NOMO-1 (cell line): Measurements from ENCODE around the gene DZANK1.
"Not testable (repeated sequence)": the region's sequence is repeated elsewhere in the genome, so short reads cannot be mapped to it uniquely, and the experiment has no call there.

ENCODE experiments used
- DNase-seq, 2 experiments: peaks; one replicate each; lab custom pipeline; 2025; ENCODE audit not compliant: unreplicated experiment in 2 of 2; lab: John Stamatoyannopoulos, UW

DZANK1 gene

DNA sequence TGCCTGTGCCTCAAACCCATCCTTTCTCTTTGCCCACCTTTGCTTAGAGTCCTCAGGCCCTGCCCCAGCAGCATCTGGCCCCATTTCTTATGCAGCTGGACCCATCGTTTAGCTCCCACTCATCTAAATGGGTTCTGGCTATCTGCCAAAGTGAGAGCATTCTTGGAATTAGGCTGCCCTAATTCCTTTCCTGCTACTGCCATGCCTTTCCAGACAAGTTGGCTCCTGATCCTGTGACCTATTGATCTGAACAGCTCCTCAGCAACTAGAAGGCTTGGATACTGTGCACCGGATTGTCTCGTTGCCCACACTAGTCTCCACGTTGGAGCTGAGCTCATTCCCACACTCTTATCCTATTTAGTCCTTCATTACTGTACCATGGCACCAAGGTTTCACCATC, 22.9 kb downstream of the DZANK1 start:
- no peak for DNase-seq

DNA sequence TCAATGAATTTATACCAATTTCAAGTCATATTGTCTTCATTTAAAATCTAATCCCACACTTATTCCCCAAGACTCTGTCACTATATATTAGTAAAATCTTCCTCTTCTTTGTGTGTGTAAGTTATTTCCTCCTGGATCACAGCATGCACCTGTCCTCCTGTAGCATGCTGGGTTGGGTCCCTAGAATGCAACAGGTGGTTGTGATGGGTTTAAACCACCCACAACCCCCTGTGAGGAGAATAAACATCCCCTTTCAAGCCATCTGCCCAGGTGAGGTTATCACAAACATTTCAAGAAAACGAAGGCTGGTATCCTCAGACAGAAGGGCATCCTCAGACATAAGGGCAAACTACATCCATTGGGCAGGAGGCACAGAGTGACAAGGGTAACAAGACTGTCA, 26.4 kb downstream of the DZANK1 start:
- DNase-seq: no peak

DNA sequence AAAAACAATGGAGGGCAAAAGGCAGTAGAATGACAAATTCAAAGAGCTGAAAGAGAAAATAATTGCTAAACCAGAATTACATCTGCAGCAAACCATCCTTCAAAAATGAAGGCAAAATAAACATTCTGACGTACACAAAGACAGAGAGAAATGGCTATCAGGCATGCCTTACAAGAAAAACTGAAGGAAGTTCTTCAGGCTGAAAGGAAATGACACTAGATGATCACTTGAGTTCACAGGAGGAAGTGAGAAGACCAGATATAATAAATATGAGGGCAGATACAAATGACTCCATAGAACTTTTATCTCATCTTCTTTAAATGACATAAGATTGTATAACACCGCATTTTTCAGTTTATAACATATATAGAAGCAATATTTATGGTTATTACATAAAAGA, 30.0 kb downstream of the DZANK1 start:
- DNase-seq: peak in 1 of 2 experiments; percentile 53

DNA sequence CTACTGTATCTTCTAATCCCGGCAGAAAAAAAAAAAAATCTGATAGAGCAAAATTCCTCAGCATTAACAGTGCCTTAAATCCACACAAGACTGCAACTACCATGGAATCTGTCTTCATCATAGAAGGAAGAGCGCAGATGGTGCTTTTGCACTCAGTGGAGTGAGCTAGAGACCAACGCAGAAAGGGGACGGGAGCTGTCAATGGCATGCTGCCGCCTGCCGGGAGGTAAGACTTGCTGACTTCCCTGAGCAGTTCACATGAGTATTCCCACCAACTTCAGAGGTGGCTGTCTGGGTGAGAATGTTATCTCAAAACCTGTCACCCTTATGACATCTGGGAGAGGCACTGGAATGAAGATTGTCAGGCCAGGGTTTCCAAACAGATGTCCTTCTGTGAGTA, 35.6 kb downstream of the DZANK1 start:
- DNase-seq: no peak

DNA sequence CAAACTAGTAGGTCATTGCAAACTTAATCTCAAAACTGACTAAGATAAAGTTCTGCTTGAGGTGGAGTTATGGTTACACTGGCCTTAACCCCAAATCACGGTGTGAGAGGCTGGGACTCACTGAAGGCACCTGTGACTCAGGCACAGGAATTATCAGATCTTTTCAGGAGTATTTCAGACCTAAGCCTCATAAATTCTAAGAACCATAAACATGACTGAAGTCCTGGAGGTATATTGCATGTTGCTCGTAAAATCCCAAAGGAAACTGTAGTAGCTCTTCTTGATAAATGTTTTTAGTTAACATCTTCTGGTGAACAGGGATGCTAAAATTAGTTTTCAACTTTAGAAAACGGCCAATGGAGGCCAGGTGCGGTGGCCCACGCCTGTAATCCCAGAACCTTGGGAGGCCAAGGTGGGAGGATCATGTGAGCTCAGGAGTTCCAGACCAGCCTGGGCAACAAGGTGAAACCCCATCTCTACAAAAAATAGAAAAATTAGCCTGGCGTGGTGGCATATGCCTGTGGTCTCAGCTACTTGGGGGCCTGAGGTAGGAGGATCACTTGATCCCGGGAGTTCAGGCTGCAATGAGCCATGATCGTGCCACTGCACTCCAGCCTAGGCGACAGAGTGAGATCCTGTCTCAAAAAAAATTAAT, 36.5 kb downstream of the DZANK1 start:
- no peak for DNase-seq

DNA sequence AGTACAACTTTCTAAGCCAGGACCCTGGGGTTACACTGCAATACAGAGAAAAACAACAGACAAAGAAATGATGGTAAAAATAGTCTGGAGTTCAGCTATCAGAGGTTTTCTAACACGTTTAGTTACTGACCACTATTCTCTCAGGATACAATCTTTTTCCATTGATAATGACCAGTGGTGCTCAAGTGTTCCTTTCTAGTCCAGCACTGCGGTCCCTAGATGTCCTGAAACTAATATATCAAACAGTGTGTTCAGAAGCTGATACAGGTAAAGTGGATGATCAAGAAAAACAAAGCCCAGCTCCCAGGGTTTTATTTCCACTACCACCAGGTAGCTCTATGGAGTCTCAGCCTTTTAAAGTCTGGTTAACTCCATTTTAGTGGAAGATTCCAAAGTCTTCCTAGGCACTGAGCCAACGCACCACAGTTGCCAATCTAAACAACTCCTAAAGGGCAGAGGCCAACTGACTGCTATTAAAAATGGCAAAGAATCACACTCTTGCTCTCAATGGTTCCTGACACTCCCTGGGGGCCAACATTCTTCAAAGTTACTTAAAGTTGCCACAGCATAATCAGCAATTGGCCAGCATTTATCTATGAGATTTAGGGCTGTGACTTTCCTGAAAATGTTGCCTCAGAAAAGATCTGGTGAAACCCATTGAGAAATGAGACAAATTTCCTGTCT, 38.2 kb downstream of the DZANK1 start:
- no peak for DNase-seq

DNA sequence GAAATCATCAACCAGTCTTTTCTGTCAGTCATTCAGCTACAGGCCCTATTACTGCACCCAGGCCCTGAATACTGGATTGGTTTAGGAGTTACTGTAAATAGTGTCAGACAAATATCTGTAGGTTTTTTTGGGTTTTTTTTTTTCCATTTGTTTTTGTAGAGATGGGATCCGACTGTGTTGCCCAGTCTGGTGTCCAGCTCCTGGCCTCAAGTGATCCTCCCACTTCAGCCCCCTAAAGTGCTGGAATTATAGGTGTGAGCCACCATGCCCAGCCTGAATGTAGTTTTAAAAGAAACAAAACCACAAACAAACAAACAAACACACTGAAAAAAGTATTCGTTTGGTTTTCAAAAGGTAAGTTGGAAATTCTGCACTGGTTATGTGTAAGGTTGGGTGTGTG, 39.6 kb downstream of the DZANK1 start:
- no peak for DNase-seq

DNA sequence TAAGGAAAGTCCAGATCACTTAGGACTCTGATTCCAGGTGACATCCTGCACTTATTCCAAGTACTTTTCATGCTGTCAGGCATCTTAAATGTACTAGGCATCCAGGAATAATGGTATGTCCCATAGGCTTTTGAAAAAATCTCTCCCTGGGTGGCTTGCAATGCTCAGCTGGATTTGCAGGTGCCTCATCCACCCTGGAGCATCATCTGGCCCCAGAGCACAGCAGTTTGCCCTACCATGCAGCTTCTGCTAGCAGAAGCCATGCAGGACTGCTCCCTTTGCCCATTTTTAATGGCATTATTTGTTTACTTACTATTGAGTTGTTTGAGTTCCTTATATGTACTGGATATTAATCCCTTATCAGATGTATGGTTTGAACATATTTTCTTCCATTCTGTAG, 45.2 kb downstream of the DZANK1 start:
- no peak for DNase-seq

DNA sequence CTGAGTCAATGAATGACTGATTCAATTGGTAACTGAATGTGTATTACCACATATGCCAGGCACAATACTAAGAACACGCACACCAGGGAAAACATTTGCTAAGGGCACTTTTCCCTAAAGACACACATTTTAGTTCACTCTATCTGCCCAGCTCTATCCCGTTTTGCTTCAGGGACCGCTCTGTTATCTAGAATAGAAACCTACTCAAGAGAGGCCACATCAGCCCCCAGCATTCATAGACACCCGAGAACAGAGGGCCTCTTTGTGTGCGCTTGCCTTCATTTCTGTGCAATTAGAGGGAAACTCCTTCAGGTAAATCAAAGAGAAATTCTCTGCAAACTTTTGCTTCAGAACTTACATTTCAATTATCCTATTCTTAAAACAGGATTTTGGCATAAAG, 50.3 kb downstream of the DZANK1 start:
- no peak for DNase-seq

DNA sequence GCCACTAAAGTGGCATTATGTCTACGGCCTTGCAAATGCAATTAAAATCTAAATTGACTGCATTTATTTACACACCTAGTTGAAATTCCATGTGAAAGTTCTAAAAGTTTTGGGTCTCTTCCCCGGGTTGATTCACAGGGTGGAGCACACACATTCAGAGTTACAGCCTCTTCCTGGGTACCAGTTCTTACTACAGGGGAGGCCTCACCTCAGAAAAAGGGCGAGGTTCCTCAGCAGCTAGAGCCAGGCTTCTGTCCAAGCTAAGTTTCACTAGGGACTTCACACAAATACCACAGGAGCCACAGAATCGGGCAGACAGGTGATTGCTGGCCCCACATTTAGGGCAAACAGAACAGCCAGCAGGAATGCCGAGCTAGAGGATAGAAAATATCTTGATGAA, 52.7 kb downstream of the DZANK1 start:
- DNase-seq: no peak

DNA sequence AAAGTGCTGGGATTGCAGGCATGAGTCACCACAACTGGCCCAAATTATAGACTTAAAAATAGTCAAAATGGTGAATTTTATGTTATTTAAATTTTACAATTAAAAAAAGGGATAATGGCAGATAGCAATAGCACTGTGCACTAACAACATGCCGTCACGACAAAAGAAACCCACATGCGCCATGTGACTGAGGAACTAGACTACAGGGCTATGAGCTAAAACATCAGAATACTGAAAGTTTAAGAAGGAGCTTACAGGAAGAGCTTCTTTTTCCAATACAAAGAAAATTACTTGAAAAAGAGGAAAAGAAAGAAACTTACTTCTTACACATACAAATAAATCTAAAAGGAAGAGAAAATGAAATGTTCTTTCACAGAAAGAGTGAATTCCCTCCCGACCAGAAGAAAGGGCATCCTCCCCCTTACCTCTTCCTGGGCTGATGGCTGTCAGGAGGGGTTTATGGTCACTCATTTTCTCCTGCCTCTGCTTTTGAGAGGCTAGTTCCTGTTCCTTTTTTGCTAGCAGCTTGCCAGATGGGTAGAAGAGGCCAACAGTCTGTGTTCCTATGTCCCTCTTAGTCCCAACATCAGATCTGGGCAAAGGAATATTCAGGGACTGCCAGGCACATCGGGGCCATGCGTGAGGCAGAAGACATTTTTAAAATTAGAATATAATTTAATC, 54.5 kb downstream of the DZANK1 start:
- DNase-seq: peak; percentile 73 to 82

DNA sequence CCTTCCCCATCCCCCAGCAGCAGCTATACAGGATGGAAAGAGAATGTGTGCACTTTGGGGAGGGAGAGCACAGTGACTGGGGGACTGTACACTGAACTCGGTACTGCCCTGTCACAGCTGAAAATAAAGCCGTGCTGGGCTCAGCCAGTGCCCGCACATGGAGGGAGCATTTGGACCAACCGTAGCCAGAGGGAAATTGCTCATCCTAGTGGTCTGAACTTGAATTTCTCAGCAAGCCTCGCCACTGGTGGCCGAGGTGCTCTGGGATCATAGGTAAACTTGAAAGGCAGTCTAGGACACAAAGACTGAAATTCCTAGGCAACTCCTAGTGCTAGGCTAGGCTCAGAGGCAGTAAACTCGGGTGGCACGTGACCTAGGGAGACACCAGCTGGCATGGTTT, 61.0 kb downstream of the DZANK1 start:
- no peak for DNase-seq

DNA sequence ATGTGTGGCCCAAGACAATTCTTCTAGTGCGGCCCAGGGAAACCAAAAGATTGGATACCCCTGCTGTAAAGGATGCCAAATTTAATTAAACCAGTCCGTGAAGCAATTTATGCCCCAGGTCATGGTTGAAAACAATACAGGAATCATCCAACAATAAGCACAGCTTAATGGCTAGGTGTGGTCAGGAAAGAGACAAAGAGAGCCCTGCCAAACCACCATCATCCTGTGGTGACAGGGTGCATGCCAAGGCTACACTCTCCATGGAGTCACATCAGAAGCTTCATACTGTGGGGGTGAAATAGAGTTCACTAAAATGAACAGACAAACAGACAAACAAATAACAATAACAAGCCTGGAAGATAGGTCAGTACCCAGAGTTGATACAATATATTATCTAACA, 62.7 kb downstream of the DZANK1 start:
- no peak for DNase-seq

DNA sequence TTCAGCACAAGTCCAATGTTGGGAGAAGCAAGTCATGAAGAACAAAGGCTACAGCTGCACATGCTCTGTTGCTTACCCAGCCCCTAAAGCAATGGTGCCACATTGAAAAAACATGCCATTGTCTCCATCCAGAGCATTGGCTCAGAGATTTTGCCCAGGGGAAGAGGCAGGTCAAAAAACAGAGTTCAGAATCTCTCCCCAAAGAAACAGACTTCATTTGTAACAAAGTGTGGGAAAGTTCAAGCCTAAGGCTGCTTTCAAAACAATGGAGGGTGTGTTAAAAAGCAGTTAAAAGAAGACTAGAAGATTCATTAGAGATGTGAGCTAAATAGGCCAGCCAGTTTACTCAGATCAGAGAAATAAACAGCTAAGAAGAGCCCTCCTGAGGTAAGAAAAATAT, 63.6 kb downstream of the DZANK1 start:
- DNase-seq: no peak

DNA sequence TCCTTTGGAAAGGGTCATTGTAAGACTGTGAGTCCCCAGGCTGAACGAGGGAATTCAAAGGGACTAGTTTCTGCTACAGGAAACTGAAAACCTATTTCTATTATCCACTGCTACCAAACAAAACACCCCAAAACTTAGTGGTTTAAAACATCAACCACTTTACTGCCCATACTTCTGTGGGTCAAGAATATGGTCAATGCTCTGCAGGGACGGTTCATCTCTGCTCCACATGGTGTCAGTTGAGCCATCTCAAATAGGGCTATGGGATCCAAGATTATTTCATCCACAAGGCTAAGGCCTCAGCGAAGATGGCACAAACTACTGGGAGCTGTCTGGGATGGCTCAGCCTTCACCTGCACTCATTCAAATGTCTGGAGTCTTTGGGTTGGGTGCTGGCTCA, 65.5 kb downstream of the DZANK1 start:
- no peak for DNase-seq

DNA sequence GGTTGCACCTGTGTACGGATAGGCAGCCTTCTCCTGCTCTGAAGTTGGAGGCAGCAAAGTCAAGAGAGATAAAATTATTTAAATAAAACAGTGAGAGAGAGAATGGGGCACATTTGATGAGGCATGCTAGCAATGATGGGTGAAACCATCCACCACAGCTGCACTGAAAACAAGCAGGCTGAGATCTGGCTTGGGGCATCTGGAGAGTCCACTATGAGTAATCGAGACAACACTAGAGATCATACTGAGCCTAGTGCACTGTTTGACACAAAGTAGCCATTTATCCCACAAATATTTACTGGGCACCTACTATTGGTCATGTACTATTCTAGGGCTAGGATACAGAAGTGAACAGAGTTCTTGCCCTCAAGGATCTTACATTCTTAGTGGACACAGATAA, 66.4 kb downstream of the DZANK1 start:
- no peak for DNase-seq

DNA sequence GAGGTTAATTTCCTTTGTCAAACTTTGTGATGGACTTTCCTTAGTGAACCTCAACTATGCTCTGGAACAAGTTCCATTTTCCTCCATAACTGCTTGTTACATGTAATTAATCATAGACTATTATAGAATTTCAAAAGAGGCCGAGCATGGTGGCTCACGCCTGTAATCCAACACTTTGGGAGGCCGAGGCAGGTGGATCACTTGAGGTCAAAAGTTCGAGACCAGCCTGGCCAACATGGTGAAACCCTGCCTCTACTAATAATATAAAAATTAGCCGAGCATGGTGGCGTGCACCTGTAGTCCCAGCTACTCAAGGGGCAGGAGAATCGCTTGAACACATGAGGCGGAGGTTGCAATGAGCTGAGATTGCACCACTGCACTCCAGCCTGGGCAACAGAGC, 68.1 kb downstream of the DZANK1 start:
- not testable (repeated sequence) for DNase-seq

DNA sequence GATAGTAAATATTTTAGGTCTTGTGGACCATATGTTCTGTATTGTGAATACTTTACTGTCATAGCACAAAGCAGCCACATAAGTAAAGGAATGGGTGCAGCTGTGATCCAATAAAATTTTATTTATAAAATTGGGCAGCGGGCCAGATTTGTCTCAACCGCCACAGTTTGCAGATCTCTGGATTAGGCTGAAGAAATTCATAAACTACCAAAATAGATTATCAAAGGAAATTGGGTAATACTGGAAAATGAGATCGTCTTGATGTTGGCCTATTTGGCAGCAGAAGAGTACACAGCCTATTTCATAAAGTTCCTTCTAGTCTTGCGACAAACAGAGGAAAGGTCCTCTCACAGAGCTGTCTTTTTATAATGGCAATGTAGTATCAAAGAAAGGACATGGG, 69.8 kb downstream of the DZANK1 start:
- DNase-seq: peak; percentile 62 to 80

DNA sequence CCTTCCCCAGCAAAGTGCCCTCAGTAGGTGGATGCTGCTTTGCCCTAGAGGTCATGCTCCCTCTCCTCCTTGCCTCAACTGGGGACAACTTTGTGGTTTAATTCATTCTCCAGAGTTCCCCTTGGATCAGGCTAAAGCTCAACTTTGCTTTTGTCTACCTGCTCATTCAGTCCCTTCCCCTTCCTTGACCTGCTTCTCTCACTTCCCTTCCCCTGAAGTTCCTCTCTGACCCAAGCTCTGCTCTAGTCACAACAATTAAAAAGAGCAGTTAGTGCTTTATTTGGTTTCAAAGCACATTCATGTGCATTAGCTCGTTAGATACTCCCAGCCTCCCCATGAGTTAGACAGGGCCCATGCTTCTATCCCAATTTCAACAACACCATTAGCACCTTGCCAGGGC, 71.3 kb downstream of the DZANK1 start:
- peak; percentile 45 to 77 for DNase-seq

DNA sequence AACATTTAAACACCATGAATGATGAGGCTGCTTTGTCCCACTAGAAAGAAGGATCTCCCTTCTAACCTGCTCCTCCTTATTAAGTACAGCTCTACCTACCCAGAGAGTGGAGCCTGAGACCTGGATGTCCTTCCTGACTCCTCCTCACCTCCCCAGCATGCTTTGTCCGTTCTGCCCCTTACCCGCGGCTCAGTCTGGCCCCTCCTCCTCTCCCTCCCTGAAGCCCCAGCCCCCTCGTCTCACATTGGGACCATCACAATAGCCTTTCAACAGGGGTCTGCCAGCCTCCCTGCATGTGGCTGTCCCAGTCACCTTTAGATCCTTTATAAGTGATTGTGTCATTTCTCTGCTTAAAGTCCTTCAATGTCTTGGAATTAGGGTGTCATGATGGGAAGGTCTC, 72.5 kb downstream of the DZANK1 start:
- no peak for DNase-seq

DNA sequence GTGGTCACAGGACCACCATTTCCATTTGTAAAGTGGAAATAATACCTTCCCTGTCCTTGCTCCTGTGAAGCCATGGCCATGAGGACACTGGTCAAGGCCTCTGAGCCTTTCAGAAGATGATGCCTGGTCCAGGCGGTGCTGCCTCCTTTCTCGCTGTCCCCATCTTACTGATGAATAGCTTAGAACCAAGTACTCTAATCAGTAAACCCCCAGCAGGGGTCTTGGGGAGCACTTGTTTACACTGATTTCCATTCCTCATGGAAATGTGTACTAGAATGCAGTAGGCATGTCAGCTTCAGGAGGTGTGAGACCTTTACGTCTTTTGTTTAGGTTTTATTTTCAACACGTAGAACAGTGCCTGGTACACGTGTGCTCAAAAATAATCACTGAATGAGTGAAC, 75.1 kb downstream of the DZANK1 start:
- no peak for DNase-seq

DNA sequence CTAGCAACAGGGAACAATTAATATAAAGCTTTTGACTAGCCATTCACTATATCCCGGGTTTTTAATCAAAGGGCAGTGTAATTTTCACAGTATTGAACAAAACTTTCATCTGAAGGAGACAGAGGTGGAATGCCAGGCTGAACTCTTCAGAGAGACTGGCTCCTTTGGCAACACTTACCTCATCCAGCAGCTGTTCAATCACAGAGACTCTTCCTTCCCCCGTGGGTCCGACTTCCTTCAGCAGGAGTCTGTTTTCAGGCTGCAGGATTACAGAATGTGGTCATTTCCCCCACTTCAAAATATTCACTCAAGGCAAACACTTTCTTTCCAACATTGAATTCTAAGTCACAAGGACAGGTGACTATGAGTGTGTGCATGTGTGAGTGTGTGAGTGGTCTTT, 76.6 kb downstream of the DZANK1 start:
- DNase-seq: no peak
